Measurements from ENCODE around the gene CNPY2. TPM values are rescaled to one million over a fixed set of nuclear protein-coding genes. Genes with fewer than 3 reads are reported as not detected.

CNPY2 gene
- total and polyA plus RNA-seq, 2 of the 13 experiments (the other 11 are each of a cell fraction or from before 2014, with no cell fraction given): 285 to 356 TPM

GRCh38 chr12:56362130-56363059, 46.6 kb upstream of the CNPY2 start, which contains the start of gene APOF (continued):
- no peak for TF ChIP-seq PHB2 (IDR thresholded peaks at IDR 0.05; ENCODE audit: partially characterized antibody)
- TF ChIP-seq, protein P1, sequence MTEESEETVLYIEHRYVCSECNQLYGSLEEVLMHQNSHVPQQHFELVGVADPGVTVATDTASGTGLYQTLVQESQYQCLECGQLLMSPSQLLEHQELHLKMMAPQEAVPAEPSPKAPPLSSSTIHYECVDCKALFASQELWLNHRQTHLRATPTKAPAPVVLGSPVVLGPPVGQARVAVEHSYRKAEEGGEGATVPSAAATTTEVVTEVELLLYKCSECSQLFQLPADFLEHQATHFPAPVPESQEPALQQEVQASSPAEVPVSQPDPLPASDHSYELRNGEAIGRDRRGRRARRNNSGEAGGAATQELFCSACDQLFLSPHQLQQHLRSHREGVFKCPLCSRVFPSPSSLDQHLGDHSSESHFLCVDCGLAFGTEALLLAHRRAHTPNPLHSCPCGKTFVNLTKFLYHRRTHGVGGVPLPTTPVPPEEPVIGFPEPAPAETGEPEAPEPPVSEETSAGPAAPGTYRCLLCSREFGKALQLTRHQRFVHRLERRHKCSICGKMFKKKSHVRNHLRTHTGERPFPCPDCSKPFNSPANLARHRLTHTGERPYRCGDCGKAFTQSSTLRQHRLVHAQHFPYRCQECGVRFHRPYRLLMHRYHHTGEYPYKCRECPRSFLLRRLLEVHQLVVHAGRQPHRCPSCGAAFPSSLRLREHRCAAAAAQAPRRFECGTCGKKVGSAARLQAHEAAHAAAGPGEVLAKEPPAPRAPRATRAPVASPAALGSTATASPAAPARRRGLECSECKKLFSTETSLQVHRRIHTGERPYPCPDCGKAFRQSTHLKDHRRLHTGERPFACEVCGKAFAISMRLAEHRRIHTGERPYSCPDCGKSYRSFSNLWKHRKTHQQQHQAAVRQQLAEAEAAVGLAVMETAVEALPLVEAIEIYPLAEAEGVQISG (CRISPR knock-in tag; IDR thresholded peaks at IDR 0.05): no peak
- TF ChIP-seq ARID2 (CRISPR knock-in tag; IDR thresholded peaks at IDR 0.05; ENCODE audit: borderline replicate concordance): no peak
- TF ChIP-seq, protein P2, sequence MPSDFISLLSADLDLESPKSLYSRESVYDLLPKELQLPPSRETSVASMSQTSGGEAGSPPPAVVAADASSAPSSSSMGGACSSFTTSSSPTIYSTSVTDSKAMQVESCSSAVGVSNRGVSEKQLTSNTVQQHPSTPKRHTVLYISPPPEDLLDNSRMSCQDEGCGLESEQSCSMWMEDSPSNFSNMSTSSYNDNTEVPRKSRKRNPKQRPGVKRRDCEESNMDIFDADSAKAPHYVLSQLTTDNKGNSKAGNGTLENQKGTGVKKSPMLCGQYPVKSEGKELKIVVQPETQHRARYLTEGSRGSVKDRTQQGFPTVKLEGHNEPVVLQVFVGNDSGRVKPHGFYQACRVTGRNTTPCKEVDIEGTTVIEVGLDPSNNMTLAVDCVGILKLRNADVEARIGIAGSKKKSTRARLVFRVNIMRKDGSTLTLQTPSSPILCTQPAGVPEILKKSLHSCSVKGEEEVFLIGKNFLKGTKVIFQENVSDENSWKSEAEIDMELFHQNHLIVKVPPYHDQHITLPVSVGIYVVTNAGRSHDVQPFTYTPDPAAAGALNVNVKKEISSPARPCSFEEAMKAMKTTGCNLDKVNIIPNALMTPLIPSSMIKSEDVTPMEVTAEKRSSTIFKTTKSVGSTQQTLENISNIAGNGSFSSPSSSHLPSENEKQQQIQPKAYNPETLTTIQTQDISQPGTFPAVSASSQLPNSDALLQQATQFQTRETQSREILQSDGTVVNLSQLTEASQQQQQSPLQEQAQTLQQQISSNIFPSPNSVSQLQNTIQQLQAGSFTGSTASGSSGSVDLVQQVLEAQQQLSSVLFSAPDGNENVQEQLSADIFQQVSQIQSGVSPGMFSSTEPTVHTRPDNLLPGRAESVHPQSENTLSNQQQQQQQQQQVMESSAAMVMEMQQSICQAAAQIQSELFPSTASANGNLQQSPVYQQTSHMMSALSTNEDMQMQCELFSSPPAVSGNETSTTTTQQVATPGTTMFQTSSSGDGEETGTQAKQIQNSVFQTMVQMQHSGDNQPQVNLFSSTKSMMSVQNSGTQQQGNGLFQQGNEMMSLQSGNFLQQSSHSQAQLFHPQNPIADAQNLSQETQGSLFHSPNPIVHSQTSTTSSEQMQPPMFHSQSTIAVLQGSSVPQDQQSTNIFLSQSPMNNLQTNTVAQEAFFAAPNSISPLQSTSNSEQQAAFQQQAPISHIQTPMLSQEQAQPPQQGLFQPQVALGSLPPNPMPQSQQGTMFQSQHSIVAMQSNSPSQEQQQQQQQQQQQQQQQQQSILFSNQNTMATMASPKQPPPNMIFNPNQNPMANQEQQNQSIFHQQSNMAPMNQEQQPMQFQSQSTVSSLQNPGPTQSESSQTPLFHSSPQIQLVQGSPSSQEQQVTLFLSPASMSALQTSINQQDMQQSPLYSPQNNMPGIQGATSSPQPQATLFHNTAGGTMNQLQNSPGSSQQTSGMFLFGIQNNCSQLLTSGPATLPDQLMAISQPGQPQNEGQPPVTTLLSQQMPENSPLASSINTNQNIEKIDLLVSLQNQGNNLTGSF (CRISPR knock-in tag; IDR thresholded peaks at IDR 0.05): no peak
- TF ChIP-seq NCOR1 (IDR thresholded peaks at IDR 0.05; ENCODE audit: borderline replicate concordance, low read length): no peak; the same call in 1 of the 2 replicates
- no peak for TF ChIP-seq KAT2B (IDR thresholded peaks at IDR 0.05; ENCODE audit: borderline replicate concordance, low read depth, low read length)
- TF ChIP-seq HOXA7 (CRISPR knock-in tag; IDR thresholded peaks at IDR 0.05): no peak
- TF ChIP-seq NR1H2 (CRISPR knock-in tag; IDR thresholded peaks at IDR 0.05; ENCODE audit: borderline replicate concordance, low read depth): no peak
- TF ChIP-seq ZNF770 (CRISPR knock-in tag; IDR thresholded peaks at IDR 0.05): peak; percentile 89
- TF ChIP-seq GPBP1L1 (CRISPR knock-in tag; IDR thresholded peaks at IDR 0.05): no peak
- TF ChIP-seq ZBTB38 (CRISPR knock-in tag; IDR thresholded peaks at IDR 0.05): no peak

Measured in HepG2 (cell line).